GM23338 (cell line): ENCODE data around the gene TFF2. TPM values are rescaled to one million over a fixed set of nuclear protein-coding genes. Genes with fewer than 3 reads are reported as not detected.

Experiments used
- ATAC-seq: fragments of 200-7000 bp; cut with Tn5 transposase; 3 replicates; pipeline ENCODE4 v1.9.1; 2020
- DNase-seq: peaks from one replicate; pipeline ENCODE4 v3.0.0-alpha.2; 2015; ENCODE audit warnings: low spot score
- H2AFZ ChIP-seq: fragments of 200-600 bp; sonication (generic); 2 replicates; pipeline ENCODE4 v1.8.0; 2016; ENCODE audit warnings: antibody characterized with exemption, mild to moderate bottlenecking, moderate library complexity
- H3F3A ChIP-seq: fragments of 200-600 bp; sonication (generic); replicated peaks from 2 replicates; pipeline ENCODE4 v1.8.0; 2017; ENCODE audit warnings: antibody characterized with exemption, mixed run types, low read depth
- H3K27ac ChIP-seq: fragments of 200-600 bp; sonication (generic); 2 replicates; pipeline ENCODE4 v1.6.1; 2016; ENCODE audit warnings: low read depth
- H3K27me3 ChIP-seq: fragments of 200-600 bp; sonication (generic); 2 replicates; pipeline ENCODE4 v1.8.0; 2016; ENCODE audit warnings: mild to moderate bottlenecking, mixed run types, moderate library complexity; ENCODE audit not compliant: insufficient read depth
- H3K36me3 ChIP-seq: fragments of 200-600 bp; sonication (generic); 2 replicates; pipeline ENCODE4 v1.8.0; 2016; ENCODE audit warnings: mild to moderate bottlenecking; ENCODE audit not compliant: insufficient read depth
- H3K4me1 ChIP-seq: fragments of 200-600 bp; sonication (generic); 2 replicates; pipeline ENCODE4 v1.8.0; 2016; ENCODE audit warnings: mild to moderate bottlenecking, moderate library complexity; ENCODE audit not compliant: insufficient read depth
- H3K4me2 ChIP-seq: fragments of 200-600 bp; sonication (generic); 2 replicates; pipeline ENCODE4 v1.7.1; 2017; ENCODE audit warnings: mixed run types
- H3K4me3 ChIP-seq: fragments of 200-600 bp; sonication (generic); 2 replicates; pipeline ENCODE4 v1.6.1; 2016; ENCODE audit warnings: mixed run types
- H3K79me2 ChIP-seq: fragments of 200-600 bp; sonication (generic); replicated peaks from 2 replicates; pipeline ENCODE4 v1.8.0; 2017; ENCODE audit warnings: mild to moderate bottlenecking; ENCODE audit not compliant: insufficient read depth
- H3K9me2 ChIP-seq: fragments of 200-600 bp; sonication (generic); 2 replicates; pipeline ENCODE4 v1.8.0; 2017; ENCODE audit not compliant: insufficient read depth
- H4K20me1 ChIP-seq: fragments of 200-600 bp; sonication (generic); replicated peaks from 2 replicates; pipeline ENCODE4 v1.8.0; 2017; ENCODE audit warnings: mild to moderate bottlenecking; ENCODE audit not compliant: insufficient read depth
- H3K27ac Mint-ChIP-seq: 2 replicates; pipeline ENCODE4 v1.8.0; 2020; ENCODE audit warnings: inconsistent platforms, mild to moderate bottlenecking, moderate library complexity, mixed read lengths
- H3K27me3 Mint-ChIP-seq: 3 replicates; pipeline ENCODE4 v1.8.0; 2022; ENCODE audit warnings: low read depth, mild to moderate bottlenecking, moderate library complexity, mixed read lengths, inconsistent platforms; ENCODE audit not compliant: insufficient read depth, poor library complexity
- H3K36me3 Mint-ChIP-seq: 3 replicates; pipeline ENCODE4 v1.8.0; 2021; ENCODE audit warnings: low read depth, mild to moderate bottlenecking, inconsistent platforms, moderate library complexity, mixed read lengths
- H3K4me1 Mint-ChIP-seq: 3 replicates; pipeline ENCODE4 v1.8.0; 2020; ENCODE audit warnings: mild to moderate bottlenecking, inconsistent platforms, mixed read lengths
- H3K4me3 Mint-ChIP-seq: 3 replicates; pipeline ENCODE4 v1.8.0; 2021; ENCODE audit warnings: moderate library complexity, mild to moderate bottlenecking, inconsistent platforms, mixed read lengths
- H3K9me3 Mint-ChIP-seq: 3 replicates; pipeline ENCODE4 v1.8.0; 2020; ENCODE audit warnings: moderate library complexity, mild to moderate bottlenecking, inconsistent platforms, mixed read lengths
- EZH2 ChIP-seq: fragments of 200-600 bp; sonication (generic); IDR thresholded peaks from one replicate; pipeline ENCODE4 v1.8.0; 2017; ENCODE audit warnings: antibody characterized with exemption, mild to moderate bottlenecking, low read depth; ENCODE audit not compliant: unreplicated experiment
- STAT1 ChIP-seq: IDR thresholded peaks from one replicate; pipeline ENCODE4 v1.6.1; 2016; ENCODE audit warnings: antibody characterized with exemption; ENCODE audit not compliant: unreplicated experiment
- ZNF114 ChIP-seq: fragments of 250-450 bp; sonication (Bioruptor Pico); IDR thresholded peaks from 2 replicates; pipeline ENCODE4 v1.5.0; 2020; ENCODE audit warnings: mild to moderate bottlenecking, moderate library complexity
- polyA plus RNA-seq: library from polyadenylated mRNA; unstranded; fragments of >200 nt; fragmentation: Nextera tagmentation; extraction: Ambion mirVana; gene quantifications from 2 replicates; pipeline ENCODE4 v1.2.1, GENCODE V29; 2016
- total RNA-seq: library from RNA; depleted of rRNA; stranded (reverse); fragments of >200 nt; shearing (Covaris generic); gene quantifications from 2 replicates; pipeline ENCODE4 v1.2.3, GENCODE V29; 2014
- TF ChIP-seq, protein P1 (sequence below): fragments of 250-450 bp; sonication (Bioruptor Pico); IDR thresholded peaks from 2 replicates; pipeline ENCODE4 v1.5.0; 2020; ENCODE audit warnings: mild to moderate bottlenecking, moderate library complexity
- TF ChIP-seq, protein P2 (sequence below): IDR thresholded peaks from one replicate; pipeline ENCODE4 v1.6.1; 2018; ENCODE audit warnings: antibody characterized with exemption; ENCODE audit not compliant: unreplicated experiment
- TF ChIP-seq, protein P3 (sequence below): IDR thresholded peaks from 2 replicates; pipeline ENCODE4 v1.6.1; 2016; ENCODE audit warnings: antibody characterized with exemption
- TF ChIP-seq, protein P4 (sequence below), 2 experiments: fragments of 200-600 bp in 1 of 2; sonication (generic) in 1 of 2; conservative IDR thresholded peaks; 2 replicates each; pipeline versions ENCODE4 v1.5.1 to v1.6.1; 2016 to 2017; ENCODE audit warnings: antibody characterized with exemption in 2 of 2, low read depth in 2 of 2, mild to moderate bottlenecking in 2 of 2, moderate library complexity in 1 of 2

TFF2 gene
- total and polyA plus RNA-seq, 2 experiments from 2014 or later: not detected

DNA sequence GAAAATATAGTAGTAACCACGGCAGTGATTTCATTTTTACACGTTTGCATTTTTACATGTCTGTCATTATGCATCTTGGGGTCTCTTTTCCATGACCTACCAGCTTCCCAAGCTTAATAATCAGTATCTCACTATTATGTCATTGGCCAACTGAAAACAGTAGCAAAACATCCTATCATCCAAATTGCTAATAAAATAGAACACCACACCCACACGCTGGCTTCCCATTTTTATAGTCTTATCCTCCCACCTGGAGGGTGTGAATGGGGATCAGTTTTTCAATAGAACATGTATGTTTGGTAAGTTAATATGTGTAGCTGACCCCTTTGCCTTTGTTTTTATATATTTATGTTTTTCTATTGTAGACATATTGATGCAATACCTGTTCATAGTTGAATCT, 47.4 kb downstream of the TFF2 start (continued):
- TF ChIP-seq, protein P1, sequence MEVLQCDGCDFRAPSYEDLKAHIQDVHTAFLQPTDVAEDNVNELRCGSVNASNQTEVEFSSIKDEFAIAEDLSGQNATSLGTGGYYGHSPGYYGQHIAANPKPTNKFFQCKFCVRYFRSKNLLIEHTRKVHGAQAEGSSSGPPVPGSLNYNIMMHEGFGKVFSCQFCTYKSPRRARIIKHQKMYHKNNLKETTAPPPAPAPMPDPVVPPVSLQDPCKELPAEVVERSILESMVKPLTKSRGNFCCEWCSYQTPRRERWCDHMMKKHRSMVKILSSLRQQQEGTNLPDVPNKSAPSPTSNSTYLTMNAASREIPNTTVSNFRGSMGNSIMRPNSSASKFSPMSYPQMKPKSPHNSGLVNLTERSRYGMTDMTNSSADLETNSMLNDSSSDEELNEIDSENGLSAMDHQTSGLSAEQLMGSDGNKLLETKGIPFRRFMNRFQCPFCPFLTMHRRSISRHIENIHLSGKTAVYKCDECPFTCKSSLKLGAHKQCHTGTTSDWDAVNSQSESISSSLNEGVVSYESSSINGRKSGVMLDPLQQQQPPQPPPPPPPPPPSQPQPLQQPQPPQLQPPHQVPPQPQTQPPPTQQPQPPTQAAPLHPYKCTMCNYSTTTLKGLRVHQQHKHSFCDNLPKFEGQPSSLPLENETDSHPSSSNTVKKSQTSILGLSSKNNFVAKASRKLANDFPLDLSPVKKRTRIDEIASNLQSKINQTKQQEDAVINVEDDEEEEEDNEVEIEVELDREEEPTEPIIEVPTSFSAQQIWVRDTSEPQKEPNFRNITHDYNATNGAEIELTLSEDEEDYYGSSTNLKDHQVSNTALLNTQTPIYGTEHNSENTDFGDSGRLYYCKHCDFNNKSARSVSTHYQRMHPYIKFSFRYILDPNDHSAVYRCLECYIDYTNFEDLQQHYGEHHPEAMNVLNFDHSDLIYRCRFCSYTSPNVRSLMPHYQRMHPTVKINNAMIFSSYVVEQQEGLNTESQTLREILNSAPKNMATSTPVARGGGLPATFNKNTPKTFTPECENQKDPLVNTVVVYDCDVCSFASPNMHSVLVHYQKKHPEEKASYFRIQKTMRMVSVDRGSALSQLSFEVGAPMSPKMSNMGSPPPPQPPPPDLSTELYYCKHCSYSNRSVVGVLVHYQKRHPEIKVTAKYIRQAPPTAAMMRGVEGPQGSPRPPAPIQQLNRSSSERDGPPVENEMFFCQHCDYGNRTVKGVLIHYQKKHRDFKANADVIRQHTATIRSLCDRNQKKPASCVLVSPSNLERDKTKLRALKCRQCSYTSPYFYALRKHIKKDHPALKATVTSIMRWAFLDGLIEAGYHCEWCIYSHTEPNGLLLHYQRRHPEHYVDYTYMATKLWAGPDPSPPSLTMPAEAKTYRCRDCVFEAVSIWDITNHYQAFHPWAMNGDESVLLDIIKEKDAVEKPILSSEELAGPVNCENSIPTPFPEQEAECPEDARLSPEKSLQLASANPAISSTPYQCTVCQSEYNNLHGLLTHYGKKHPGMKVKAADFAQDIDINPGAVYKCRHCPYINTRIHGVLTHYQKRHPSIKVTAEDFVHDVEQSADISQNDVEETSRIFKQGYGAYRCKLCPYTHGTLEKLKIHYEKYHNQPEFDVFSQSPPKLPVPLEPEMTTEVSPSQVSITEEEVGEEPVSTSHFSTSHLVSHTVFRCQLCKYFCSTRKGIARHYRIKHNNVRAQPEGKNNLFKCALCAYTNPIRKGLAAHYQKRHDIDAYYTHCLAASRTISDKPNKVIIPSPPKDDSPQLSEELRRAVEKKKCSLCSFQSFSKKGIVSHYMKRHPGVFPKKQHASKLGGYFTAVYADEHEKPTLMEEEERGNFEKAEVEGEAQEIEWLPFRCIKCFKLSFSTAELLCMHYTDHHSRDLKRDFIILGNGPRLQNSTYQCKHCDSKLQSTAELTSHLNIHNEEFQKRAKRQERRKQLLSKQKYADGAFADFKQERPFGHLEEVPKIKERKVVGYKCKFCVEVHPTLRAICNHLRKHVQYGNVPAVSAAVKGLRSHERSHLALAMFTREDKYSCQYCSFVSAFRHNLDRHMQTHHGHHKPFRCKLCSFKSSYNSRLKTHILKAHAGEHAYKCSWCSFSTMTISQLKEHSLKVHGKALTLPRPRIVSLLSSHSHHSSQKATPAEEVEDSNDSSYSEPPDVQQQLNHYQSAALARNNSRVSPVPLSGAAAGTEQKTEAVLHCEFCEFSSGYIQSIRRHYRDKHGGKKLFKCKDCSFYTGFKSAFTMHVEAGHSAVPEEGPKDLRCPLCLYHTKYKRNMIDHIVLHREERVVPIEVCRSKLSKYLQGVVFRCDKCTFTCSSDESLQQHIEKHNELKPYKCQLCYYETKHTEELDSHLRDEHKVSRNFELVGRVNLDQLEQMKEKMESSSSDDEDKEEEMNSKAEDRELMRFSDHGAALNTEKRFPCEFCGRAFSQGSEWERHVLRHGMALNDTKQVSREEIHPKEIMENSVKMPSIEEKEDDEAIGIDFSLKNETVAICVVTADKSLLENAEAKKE: no peak

DNA sequence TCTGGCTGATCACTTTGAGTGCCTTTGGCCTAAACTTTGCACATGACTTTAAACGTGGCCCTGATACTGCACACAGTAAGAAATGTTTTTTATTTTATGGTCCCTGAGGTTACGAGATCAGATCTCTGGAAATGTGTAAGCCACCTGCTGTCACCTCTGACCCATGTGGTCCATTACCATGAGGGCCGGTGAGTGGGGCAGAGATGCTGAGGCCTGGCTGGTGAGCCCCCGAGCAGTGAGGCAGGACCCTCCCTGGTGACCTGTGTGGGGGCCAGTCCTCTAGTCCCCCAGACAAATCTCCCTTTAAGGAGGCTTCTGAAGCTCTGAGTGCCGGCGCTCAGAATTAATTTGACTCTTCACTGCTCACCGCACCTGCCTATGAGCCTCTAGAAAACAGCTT, 48.0 kb downstream of the TFF2 start:
- no peak for DNase-seq
- no peaks in the 10 kb centered on the region for H3K36me3 Mint-ChIP-seq
- Histone ChIP-seq H3K4me2 (no peak overlapping the region), H3K4me1 (no peaks in the 10 kb centered on the region), H3K36me3 (no peaks in the 10 kb centered on the region), H3K27me3 (no peaks in the 10 kb centered on the region), H3K79me2 (no peaks in the 10 kb centered on the region), H3F3A (no peaks in the 10 kb centered on the region), H2AFZ (no peak overlapping the region), H3K4me3 (no peak overlapping the region), H3K27ac (no peak overlapping the region), H3K9me2 (no peaks in the 10 kb centered on the region), H4K20me1 (no peaks in the 10 kb centered on the region)
- TF ChIP-seq, protein P2, sequence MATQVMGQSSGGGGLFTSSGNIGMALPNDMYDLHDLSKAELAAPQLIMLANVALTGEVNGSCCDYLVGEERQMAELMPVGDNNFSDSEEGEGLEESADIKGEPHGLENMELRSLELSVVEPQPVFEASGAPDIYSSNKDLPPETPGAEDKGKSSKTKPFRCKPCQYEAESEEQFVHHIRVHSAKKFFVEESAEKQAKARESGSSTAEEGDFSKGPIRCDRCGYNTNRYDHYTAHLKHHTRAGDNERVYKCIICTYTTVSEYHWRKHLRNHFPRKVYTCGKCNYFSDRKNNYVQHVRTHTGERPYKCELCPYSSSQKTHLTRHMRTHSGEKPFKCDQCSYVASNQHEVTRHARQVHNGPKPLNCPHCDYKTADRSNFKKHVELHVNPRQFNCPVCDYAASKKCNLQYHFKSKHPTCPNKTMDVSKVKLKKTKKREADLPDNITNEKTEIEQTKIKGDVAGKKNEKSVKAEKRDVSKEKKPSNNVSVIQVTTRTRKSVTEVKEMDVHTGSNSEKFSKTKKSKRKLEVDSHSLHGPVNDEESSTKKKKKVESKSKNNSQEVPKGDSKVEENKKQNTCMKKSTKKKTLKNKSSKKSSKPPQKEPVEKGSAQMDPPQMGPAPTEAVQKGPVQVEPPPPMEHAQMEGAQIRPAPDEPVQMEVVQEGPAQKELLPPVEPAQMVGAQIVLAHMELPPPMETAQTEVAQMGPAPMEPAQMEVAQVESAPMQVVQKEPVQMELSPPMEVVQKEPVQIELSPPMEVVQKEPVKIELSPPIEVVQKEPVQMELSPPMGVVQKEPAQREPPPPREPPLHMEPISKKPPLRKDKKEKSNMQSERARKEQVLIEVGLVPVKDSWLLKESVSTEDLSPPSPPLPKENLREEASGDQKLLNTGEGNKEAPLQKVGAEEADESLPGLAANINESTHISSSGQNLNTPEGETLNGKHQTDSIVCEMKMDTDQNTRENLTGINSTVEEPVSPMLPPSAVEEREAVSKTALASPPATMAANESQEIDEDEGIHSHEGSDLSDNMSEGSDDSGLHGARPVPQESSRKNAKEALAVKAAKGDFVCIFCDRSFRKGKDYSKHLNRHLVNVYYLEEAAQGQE: no peak
- TF ChIP-seq, protein P3, sequence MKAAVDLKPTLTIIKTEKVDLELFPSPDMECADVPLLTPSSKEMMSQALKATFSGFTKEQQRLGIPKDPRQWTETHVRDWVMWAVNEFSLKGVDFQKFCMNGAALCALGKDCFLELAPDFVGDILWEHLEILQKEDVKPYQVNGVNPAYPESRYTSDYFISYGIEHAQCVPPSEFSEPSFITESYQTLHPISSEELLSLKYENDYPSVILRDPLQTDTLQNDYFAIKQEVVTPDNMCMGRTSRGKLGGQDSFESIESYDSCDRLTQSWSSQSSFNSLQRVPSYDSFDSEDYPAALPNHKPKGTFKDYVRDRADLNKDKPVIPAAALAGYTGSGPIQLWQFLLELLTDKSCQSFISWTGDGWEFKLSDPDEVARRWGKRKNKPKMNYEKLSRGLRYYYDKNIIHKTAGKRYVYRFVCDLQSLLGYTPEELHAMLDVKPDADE: no peak
- TF ChIP-seq STAT1 (no peak), EZH2 (no peak), ZNF114 (CRISPR knock-in tag) (no peak)
- TF ChIP-seq, protein P4, sequence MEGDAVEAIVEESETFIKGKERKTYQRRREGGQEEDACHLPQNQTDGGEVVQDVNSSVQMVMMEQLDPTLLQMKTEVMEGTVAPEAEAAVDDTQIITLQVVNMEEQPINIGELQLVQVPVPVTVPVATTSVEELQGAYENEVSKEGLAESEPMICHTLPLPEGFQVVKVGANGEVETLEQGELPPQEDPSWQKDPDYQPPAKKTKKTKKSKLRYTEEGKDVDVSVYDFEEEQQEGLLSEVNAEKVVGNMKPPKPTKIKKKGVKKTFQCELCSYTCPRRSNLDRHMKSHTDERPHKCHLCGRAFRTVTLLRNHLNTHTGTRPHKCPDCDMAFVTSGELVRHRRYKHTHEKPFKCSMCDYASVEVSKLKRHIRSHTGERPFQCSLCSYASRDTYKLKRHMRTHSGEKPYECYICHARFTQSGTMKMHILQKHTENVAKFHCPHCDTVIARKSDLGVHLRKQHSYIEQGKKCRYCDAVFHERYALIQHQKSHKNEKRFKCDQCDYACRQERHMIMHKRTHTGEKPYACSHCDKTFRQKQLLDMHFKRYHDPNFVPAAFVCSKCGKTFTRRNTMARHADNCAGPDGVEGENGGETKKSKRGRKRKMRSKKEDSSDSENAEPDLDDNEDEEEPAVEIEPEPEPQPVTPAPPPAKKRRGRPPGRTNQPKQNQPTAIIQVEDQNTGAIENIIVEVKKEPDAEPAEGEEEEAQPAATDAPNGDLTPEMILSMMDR (conservative IDR thresholded peaks at IDR 0.05; ENCODE audit: low read depth in 2 of 2): no peak
- H3K27ac Mint-ChIP-seq: no peak overlapping the region
- H3K4me3 Mint-ChIP-seq: no peak overlapping the region
- H3K27me3 Mint-ChIP-seq: peaks cover 12% of the 10 kb centered on the region
- ATAC-seq: no peak
- H3K9me3 Mint-ChIP-seq: no peaks in the 10 kb centered on the region
- H3K4me1 Mint-ChIP-seq: peaks cover 8% of the 10 kb centered on the region; the same call in 2 of the 3 replicates
